Loucy (cell line): ENCODE measurements around the gene KIF20B.

Source experiments
- H2AFZ ChIP-seq: fragments of 200-600 bp; sonication (generic); 2 replicates; pipeline ENCODE4 v1.6.0; 2016; ENCODE audit warnings: antibody characterized with exemption, mild to moderate bottlenecking, low read length, moderate library complexity
- H3F3A ChIP-seq: fragments of 200-600 bp; 2 replicates; pipeline ENCODE4 v1.6.0; 2016; ENCODE audit warnings: antibody characterized with exemption, low read depth, mild to moderate bottlenecking
- H3K27me3 ChIP-seq: fragments of 200-600 bp; sonication (generic); 2 replicates; pipeline ENCODE4 v1.6.1; 2014; ENCODE audit warnings: low read length, mild to moderate bottlenecking; ENCODE audit not compliant: insufficient read depth, poor library complexity, severe bottlenecking
- H3K36me3 ChIP-seq: fragments of 200-600 bp; sonication (generic); 2 replicates; pipeline ENCODE4 v1.6.1; 2016; ENCODE audit warnings: low read length; ENCODE audit not compliant: insufficient read depth
- H3K4me1 ChIP-seq: fragments of 200-600 bp; sonication (generic); 2 replicates; pipeline ENCODE4 v1.5.1; 2014; ENCODE audit warnings: low read length, mild to moderate bottlenecking; ENCODE audit not compliant: insufficient read depth, poor library complexity, severe bottlenecking
- H3K4me2 ChIP-seq: fragments of 200-600 bp; sonication (generic); 2 replicates; pipeline ENCODE4 v1.6.0; 2014; ENCODE audit warnings: antibody characterized with exemption, low read length, low read depth, mild to moderate bottlenecking; ENCODE audit not compliant: poor library complexity, severe bottlenecking
- H3K4me3 ChIP-seq: fragments of 200-600 bp; sonication (generic); 2 replicates; pipeline ENCODE4 v1.5.1; 2014; ENCODE audit warnings: low read length, mild to moderate bottlenecking, mixed read lengths; ENCODE audit not compliant: poor library complexity, severe bottlenecking
- H3K79me2 ChIP-seq: fragments of 200-600 bp; sonication (generic); 2 replicates; pipeline ENCODE4 v1.6.1; 2014; ENCODE audit warnings: low read length; ENCODE audit not compliant: insufficient read depth
- H3K9ac ChIP-seq: fragments of 200-600 bp; sonication (generic); 2 replicates; pipeline ENCODE4 v1.6.0; 2014; ENCODE audit warnings: mild to moderate bottlenecking, low read depth, low read length, moderate library complexity; ENCODE audit not compliant: poor library complexity, severe bottlenecking
- H3K9me2 ChIP-seq: fragments of 200-600 bp; sonication (generic); replicated peaks from 2 replicates; pipeline ENCODE4 v1.6.1; 2016; ENCODE audit warnings: low read depth, low read length, mixed read lengths
- H3K9me3 ChIP-seq: fragments of 200-600 bp; sonication (generic); 2 replicates; pipeline ENCODE4 v1.6.1; 2014; ENCODE audit warnings: mild to moderate bottlenecking, antibody characterized with exemption, low read length, low read depth; ENCODE audit not compliant: insufficient read depth
- H4K20me1 ChIP-seq: fragments of 200-600 bp; sonication (generic); 2 replicates; pipeline ENCODE4 v1.6.0; 2014; ENCODE audit warnings: antibody characterized with exemption, low read length, mild to moderate bottlenecking; ENCODE audit not compliant: insufficient read depth, poor library complexity, severe bottlenecking
- CTCF ChIP-seq: fragments of 200-600 bp; sonication (generic); conservative IDR thresholded peaks from 2 replicates; pipeline ENCODE4 v1.5.1; 2014; ENCODE audit warnings: mild to moderate bottlenecking, antibody characterized with exemption, low read length
- EZH2phosphoT487 ChIP-seq: fragments of 200-600 bp; IDR thresholded peaks from 2 replicates; pipeline ENCODE4 v1.6.1; 2018; ENCODE audit warnings: antibody characterized with exemption, mild to moderate bottlenecking, moderate library complexity, borderline replicate concordance

The KIF20B gene

GRCh38 chr10:89789188-89789877, 87.9 kb downstream of the KIF20B start:
- H3F3A ChIP-seq: no peaks in the 10 kb centered on the region
- H3K79me2 ChIP-seq: no peaks in the 10 kb centered on the region
- no peaks in the 10 kb centered on the region for H3K9me2 ChIP-seq
- no peaks in the 10 kb centered on the region for H4K20me1 ChIP-seq
- H3K9ac ChIP-seq: no peak overlapping the region
- H3K27me3 ChIP-seq: no peaks in the 10 kb centered on the region
- no peaks in the 10 kb centered on the region for H3K4me1 ChIP-seq
- no peak for TF ChIP-seq EZH2phosphoT487
- no peak for TF ChIP-seq CTCF
- no peak overlapping the region for H2AFZ ChIP-seq
- no peak overlapping the region for H3K4me2 ChIP-seq
- no peaks in the 10 kb centered on the region for H3K9me3 ChIP-seq
- no peak overlapping the region for H3K4me3 ChIP-seq
- no peaks in the 10 kb centered on the region for H3K36me3 ChIP-seq

- H3K27me3 ChIP-seq: no peaks in the 10 kb centered on the region
- no peaks in the 10 kb centered on the region for H3K4me1 ChIP-seq
- H3F3A ChIP-seq: no peaks in the 10 kb centered on the region
- no peaks in the 10 kb centered on the region for H3K36me3 ChIP-seq
- no peak overlapping the region for H2AFZ ChIP-seq
- no peak for TF ChIP-seq EZH2phosphoT487
- no peak for TF ChIP-seq CTCF
- H3K4me2 ChIP-seq: no peak overlapping the region
- no peaks in the 10 kb centered on the region for H3K9me3 ChIP-seq
- no peak overlapping the region for H3K4me3 ChIP-seq
- no peaks in the 10 kb centered on the region for H3K79me2 ChIP-seq
- no peaks in the 10 kb centered on the region for H4K20me1 ChIP-seq
- no peak overlapping the region for H3K9ac ChIP-seq
- H3K9me2 ChIP-seq: no peaks in the 10 kb centered on the region
These were observed 90.8 kb downstream of the KIF20B start for GRCh38 chr10:89792187-89792586.

- no peak overlapping the region for H3K4me2 ChIP-seq
- H4K20me1 ChIP-seq: no peaks in the 10 kb centered on the region
- no peak for TF ChIP-seq EZH2phosphoT487
- peak; percentile 90 for TF ChIP-seq CTCF
- no peaks in the 10 kb centered on the region for H3K27me3 ChIP-seq
- no peaks in the 10 kb centered on the region for H3K4me1 ChIP-seq
- H3K9ac ChIP-seq: no peak overlapping the region
- no peak overlapping the region for H3K4me3 ChIP-seq
- no peaks in the 10 kb centered on the region for H3K79me2 ChIP-seq
- H3K36me3 ChIP-seq: no peaks in the 10 kb centered on the region
- H3K9me3 ChIP-seq: no peaks in the 10 kb centered on the region
- no peaks in the 10 kb centered on the region for H3K9me2 ChIP-seq
- H2AFZ ChIP-seq: no peak overlapping the region
- no peaks in the 10 kb centered on the region for H3F3A ChIP-seq
These were observed 92.4 kb downstream of the KIF20B start for GRCh38 chr10:89793649-89794254.
